ENCODE measurements around the gene CHEK2.
"Not testable (repeated sequence)": the region's sequence is repeated elsewhere in the genome, so short reads cannot be mapped to it uniquely, and the experiment has no call there.

CHEK2 gene

DNA sequence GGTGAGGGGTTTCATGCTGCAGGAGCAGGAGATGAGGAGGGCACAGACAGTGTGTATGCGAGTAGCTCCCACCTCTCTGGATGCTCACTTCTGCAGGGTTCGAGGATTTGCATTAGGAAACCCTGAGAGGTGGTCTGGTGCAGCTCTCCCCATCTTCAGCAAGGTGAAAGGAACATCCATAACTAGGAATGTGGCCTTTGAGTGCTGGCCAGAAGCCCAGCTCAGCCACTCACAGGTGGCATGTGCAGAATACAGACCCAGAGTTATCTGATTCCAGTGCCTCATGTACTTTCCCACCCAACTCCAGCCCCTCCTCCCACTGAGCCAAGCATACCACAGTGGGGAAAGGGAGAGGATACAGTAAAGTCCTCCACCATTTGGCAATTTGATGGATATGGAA lies 51.8 kb downstream of the CHEK2 start:
- not testable (repeated sequence) for DNase-seq (ENCODE audit: low read depth)

DNA sequence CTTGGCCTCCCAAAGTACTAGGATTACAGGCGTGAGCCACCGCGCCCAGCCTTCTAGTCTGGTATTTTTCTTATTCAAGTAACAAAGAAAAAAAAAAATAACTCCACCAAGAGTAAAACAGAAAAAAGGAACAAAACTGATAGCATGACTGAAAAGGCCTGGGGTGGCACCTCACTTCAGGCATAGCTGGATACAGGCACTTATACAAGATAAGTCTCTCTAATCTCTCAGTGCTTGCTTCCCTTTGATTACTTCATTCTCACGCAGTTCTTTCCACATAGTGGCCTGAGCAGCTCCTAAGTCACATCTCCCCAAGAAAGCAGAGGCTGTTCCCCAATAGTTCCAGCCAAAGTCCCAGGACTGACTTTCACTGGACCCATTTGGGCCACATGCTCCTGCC lies 58.7 kb downstream of the CHEK2 start:
- not testable (repeated sequence) for DNase-seq (ENCODE audit: low read depth)

DNA sequence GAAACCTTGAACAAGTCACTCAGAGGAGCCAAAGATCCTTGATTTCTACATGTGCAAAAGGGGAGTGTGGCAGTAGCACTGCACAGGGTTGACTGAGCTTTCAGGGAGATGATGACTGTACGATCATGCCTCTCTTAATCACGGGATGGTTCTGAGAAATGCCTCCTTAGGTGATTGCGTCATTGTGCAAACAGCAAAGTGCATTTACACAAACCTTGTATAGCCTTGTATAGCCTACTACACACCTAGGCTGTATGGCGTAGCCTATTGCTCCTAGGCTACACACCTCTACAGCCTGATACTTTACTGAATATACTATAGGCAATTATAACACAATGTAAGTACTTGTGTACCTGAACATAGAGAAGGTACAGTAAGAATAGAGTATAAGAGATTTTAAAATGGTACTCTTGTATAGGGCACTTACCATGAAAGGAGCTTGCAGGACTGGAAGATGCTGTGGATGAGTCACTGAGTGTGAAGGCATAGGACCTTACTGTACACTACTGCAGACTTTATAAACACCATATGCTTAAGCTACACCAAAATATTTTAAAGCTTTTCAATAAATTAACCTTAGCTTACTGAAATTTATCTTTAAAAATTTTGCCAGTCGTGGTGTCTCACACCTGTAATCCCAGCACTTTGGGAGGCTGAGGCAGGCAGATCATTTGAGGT lies 60.7 kb downstream of the CHEK2 start:
- DNase-seq (ENCODE audit: low read depth): not testable (repeated sequence)

DNA sequence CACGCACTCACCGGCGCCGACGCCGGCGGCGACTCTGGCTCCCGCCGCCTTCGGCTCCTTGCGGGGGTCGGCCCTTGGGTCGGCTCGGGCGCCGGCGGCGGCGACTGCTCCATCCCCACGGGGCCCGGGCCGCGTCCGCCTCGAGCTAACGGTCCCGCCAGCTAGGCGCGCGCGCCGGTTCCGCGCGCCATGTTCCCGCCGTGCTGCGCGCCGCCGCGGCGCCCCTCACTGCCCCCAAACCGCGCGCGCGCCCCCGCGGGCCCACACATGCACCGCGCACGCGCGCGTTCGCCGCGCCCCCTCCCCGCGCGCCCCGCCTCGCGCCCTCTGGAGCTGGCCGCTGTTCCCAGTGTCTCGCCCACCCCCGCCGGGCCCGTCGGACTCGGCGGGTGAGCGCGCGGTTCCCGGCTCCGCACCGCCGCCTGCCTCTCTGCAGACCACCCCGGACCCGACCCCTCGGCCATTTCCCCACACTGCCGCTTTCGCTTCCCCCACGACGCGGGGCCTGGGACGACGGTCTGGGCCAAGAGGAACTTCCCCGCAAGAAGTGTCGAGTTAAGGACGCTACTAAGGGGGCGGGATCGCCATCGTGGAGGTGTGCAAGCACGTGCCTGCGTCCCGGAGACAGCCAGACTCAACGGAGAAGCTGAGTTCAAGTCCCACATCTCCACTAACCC lies 61.9 kb downstream of the CHEK2 start, which contains the start of gene TTC28:
Gene TTC28, minus strand, starts transcription at position 230 of the 677 bp plus-strand sequence. Its CDS starts 117 bp downstream, at position 113.
- peak; percentile 20 for DNase-seq (ENCODE audit: low read depth)

DNA sequence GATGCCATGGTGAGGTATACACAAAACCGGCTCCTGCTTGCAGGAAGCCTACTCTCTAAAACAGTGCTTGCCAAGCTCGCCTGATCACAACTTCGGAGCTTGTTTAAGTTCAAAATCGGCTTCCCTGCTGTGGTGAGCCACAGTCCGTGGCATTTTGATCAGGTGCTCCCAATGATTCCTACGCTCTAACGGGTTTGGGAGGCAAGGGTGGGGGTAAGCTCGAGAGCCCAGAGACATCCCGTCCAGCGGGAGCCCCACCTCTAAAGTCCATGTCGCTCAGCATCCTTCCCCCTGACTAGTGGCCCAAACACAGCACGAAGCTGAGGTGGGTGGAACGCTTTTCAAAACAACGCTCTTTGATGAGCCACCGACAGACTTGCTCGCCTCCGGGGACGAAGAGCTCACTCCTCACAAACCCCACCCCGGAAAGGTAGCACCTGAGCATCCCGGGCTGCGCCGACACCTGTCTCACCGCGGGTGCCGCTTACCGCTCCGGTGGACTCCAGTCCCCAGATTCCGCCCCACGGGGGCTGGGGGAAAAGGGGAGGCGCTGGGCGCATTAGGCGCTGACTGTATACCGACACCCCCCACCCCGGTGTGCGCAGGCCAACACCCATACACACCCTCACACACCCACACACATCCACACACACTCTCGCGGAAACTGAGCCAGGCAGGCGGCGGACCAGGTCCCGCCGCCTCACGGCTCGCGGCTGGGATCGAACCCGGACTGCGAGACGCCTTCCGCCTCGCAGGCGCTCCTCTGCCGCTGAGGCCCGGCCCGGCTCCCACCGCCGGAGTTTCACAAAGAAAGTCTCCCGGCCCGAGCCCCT lies 62.6 kb downstream of the CHEK2 start:
- not testable (repeated sequence) for DNase-seq (ENCODE audit: low read depth)

DNA sequence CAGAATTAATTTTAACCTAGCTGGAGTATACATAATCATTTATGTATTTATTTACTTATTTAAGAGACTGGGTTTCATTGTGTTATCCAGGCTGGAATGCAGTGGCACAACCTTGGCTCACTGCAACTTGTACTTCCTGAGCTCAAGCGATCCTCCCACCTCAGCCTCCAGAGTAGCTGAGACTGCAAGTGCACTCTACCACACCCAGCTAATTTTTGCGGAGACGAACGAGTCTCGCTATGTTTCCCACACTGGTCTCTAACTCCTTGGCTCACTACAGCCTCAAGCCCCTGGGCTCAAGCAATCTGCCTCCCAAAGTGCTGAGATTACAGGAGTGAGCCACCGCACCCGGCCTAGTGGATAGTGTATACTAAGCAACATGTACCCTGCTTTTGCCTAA lies 63.5 kb downstream of the CHEK2 start:
- not testable (repeated sequence) for DNase-seq (ENCODE audit: low read depth)

DNA sequence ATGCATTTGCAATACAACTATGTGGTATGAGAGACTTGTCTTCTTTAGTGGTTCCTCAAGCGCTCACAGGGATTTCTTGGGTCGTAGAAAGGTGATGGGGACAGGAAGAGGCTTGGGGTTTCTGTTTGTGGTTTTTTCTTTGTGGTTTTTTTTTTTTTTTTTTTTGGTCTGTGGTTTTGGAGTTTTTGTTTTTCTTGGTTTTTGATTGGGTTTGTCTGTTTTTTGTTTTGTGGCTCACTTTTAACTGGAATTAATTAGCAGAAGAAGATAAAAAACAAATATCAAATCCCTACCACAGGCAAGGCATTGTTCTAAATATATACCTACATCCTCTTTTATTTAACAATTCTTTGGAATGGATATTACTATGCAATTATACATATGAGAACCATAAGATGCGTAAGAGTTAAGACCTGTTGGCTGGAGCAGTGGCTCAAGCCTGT lies 67.5 kb downstream of the CHEK2 start:
- DNase-seq (ENCODE audit: low read depth): peak; percentile 20

DNA sequence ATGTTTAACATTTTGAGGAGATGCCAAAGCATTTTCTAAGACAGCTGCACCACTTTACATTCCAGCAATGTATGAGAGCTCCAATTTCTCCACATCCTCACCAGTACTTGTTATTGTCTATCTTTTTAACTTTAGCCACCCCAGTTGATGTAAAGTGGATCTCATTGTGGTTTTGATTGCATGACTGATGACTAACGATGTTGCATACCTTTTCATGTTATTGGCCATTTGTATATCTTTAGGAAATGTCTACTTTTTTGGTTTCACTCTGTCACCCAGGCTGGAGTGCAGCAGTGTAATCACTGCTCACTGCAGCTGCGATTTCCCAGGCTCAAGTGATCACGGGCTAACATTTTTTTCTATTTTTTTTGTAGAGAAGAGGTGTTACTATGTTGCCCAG lies 70.9 kb downstream of the CHEK2 start:
- DNase-seq (ENCODE audit: low read depth): no peak

DNA sequence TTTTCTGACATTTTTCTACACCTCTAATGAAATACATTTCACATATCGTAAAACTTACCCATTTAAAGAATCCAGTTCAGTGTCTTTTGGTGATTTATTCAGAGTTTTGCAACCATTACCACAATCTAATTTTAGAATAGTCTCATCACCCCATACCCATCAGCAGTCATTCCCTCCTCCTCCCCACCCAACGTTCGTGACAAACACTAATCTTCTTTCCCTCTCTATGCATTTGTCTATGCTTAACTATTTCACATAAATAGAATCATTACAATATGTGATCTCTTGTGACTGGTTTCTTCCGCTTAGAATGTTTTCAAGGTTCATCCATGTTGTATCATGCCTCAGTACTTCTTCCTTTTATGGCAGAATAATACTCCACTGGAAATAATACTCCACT lies 71.5 kb downstream of the CHEK2 start:
- no peak for DNase-seq (ENCODE audit: low read depth)

DNA sequence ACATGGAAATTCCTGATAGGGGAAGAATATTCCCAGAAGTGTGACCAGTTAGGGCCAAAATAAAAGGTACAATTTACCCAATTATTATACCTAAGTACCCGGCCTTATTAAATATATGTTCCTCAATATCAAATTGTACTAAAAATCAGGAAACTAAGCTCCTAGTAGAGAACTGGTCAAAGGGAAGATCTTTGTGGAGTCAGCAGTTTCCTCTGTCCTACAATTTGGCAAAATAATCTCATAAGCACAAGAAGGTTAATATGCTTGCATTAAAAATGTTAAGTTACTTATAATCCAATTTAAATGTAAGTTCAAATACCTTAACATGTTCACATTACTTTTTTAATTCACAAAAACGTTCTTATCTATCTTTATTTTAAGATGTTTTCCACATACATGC lies 72.2 kb downstream of the CHEK2 start:
- no peak for DNase-seq (ENCODE audit: low read depth)

DNA sequence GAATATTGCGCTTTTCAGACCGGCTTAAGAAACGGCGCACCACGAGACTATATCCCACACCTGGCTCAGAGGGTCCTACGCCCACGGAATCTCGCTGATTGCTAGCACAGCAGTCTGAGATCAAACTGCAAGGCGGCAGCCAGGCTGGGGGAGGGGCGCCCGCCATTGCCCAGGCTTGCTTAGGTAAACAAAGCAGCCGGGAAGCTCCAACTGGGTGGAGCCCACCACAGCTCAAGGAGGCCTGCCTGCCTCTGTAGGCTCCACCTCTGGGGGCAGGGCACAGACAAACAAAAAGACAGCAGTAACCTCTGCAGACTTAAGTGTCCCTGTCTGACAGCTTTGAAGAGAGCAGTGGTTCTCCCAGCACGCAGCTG lies 78.1 kb downstream of the CHEK2 start:
- not testable (repeated sequence) for DNase-seq (ENCODE audit: low read depth)

DNA sequence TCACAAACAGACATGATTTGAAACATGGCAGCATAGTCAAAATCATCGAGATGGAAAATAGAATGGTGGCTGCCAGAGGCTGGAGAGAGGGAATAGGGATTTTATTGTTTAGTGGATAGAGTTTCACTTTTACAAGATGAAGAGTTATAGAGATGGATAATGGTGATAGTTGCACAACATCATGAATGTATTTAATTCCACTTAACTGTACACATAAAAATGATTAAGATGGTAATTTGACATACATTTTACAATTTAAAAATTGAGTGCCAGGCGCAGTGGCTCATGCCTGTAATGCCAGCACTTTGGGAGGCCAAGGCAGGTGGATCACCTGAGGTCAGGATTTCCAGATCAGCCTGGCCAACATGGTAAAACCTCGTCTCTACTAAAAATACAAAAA lies 83.2 kb downstream of the CHEK2 start:
- no peak for DNase-seq (ENCODE audit: low read depth)

DNA sequence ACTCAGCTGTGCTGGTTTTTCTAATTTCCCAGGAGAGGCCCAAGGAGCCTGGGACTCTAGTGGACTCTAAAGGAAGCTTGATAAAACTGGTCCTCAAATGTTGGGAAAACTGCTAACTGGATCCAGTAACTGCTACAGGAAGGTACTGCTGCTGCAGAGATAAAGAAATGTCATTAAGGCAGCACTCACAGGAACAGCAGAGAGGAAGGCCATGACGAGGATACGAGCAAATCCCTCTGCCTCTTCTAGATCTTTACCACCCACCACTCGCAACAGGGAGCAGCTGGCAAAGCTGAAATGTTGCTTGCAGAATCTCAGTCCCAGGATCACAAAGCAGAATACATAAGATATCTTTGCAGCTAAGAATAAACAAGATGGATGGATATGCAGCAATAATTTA lies 85.4 kb downstream of the CHEK2 start:
- DNase-seq (ENCODE audit: low read depth): no peak

DNA sequence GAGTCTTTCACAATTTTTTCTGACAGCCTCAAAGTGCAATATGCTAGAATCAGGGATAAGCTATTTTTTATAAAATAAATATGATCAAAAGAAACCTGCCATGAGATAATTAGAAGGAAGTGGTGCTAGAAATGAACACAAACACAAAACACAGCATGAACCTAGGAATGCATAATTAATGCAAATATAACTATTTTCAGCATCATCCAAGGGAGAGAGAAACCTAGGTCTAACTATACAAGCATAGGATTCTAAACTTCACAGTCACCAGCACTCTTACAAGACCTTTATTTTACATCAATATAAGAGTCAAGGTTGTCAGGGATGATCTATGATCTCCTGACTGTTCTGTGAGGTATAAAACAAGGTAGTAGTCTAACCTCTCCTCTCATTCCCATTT lies 91.2 kb downstream of the CHEK2 start:
- no peak for DNase-seq (ENCODE audit: low read depth)

DNA sequence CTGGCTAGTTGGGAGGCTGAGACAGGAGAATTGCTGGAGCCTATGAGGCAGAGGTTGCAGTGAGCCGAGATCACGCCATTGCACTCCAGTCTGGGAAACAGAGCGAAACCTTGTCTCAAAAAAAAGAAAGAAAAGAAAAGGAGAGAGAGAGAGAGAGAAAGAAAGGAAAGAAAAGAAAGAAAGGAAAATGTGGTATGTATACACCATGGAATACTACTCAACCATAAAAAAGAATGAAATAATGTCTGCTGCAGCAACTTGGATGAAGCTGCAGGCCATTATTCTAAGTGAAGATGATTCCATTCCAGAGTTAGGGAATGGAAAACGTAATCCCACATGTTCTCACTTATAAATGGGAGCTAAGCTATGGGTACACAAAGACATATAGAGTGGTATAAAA lies 92.8 kb downstream of the CHEK2 start:
- DNase-seq (ENCODE audit: low read depth): no peak

DNA sequence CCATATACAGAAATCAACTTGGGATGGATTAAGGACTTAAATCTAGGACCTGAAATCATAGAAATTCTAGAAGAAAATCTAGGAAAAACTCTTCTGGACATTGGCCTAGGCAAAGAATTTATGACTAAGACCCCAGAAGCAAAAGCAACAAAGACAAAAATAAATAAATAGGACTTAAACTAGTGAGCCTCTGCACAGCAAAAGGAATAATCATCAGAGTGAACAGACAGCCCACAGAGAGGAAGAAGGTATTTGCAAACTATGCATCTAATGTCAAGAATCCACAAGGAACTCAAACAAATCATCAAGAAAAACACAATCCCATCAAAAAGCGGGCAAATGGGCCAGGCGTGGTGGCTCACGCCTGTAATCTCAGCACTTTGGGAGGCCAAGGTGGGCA lies 94.4 kb downstream of the CHEK2 start:
- no peak for DNase-seq (ENCODE audit: low read depth)

DNA sequence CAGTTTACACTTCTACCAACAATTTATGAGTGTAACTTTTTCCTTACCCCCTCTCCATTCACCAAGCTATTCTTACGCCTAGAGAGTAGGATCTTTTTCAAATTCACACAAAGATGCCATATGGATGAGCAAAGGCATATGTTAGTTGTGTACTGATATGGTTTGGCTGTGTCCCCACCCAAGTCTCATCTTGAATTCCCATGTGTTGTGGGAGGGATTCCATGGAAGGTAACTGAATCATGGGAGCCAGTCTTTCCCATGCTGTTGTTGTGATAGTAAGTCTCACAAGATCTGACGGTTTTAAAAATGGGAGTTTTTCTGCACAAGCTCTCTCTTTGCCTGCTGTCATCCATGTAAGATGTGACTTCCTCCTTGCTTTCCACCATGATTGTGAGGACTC lies 102.3 kb downstream of the CHEK2 start:
- no peak for DNase-seq (ENCODE audit: low read depth)

Measured in HS-27A (cell line).